HEK293 (cell line): ENCODE measurements around the gene VARS1.

ENCODE experiments used
- CTCF ChIA-PET: fragments of 350-600 bp; formaldehyde crosslinking; extraction: SDS; loops from one replicate; lab custom pipeline; 2021; ENCODE audit warnings: antibody characterized with exemption; lab: Yijun Ruan, JAX
- POLR2A ChIA-PET: fragments of 300-600 bp; formaldehyde crosslinking; extraction: SDS; loops from one replicate; lab custom pipeline; 2020; ENCODE audit warnings: antibody characterized with exemption, inconsistent platforms; lab: Yijun Ruan, JAX
- H3K27ac ChIP-seq: fragments of 200-500 bp; sonication (Bioruptor generic); 2 replicates; pipeline ENCODE4 v1.5.1; 2014; ENCODE audit warnings: low read depth, low read length, control low read depth, inconsistent platforms; ENCODE audit errors: extremely low read depth
- H3K36me3 ChIP-seq, 2 experiments: fragments of 200-500 bp in 1 of 2; sonication (Bioruptor generic) in 1 of 2; 1 replicate in 1 of 2; 2 replicates in 1 of 2; pipeline ENCODE4 v1.5.1; 2014 to 2017; ENCODE audit warnings: inconsistent platforms in 2 of 2, low read length in 2 of 2; ENCODE audit not compliant: control insufficient read depth in 2 of 2, insufficient read depth in 1 of 2
- H3K4me1 ChIP-seq: fragments of 200-500 bp; sonication (Bioruptor generic); 2 replicates; pipeline ENCODE4 v1.5.1; 2014; ENCODE audit warnings: mild to moderate bottlenecking, low read length, inconsistent platforms; ENCODE audit not compliant: control insufficient read depth, insufficient read depth
- H3K4me3 ChIP-seq: 2 replicates; pipeline ENCODE4 v1.5.1; 2011; ENCODE audit warnings: low read depth, mild to moderate bottlenecking, control low read depth, low read length, moderate library complexity
- H3K9me3 ChIP-seq: fragments of 200-500 bp; sonication (Bioruptor generic); 2 replicates; pipeline ENCODE4 v1.5.1; 2014; ENCODE audit warnings: low read depth, low read length, inconsistent platforms; ENCODE audit not compliant: control insufficient read depth, insufficient read depth
- EGR2 ChIP-seq: fragments of 450-650 bp; formaldehyde crosslinking; IDR thresholded peaks from 2 replicates; pipeline ENCODE4 v1.5.1; 2016; ENCODE audit warnings: low read depth, missing biosample characterization, missing genetic modification characterization
- GLIS2 ChIP-seq: fragments of 450-650 bp; formaldehyde crosslinking; IDR thresholded peaks from 2 replicates; pipeline ENCODE4 v1.5.1; 2016; ENCODE audit warnings: missing biosample characterization, missing genetic modification characterization
- KLF1 ChIP-seq: fragments of 450-650 bp; formaldehyde crosslinking; IDR thresholded peaks from 2 replicates; pipeline ENCODE4 v1.5.1; 2016; ENCODE audit warnings: missing biosample characterization, missing genetic modification characterization
- KLF9 ChIP-seq: fragments of 450-650 bp; formaldehyde crosslinking; IDR thresholded peaks from 2 replicates; pipeline ENCODE4 v1.5.1; 2016; ENCODE audit warnings: missing biosample characterization, missing genetic modification characterization, low read depth
- WT1 ChIP-seq: fragments of 450-650 bp; formaldehyde crosslinking; IDR thresholded peaks from 2 replicates; pipeline ENCODE4 v1.5.1; 2016; ENCODE audit warnings: missing biosample characterization, missing genetic modification characterization
- ZIC2 ChIP-seq: fragments of 450-650 bp; formaldehyde crosslinking; IDR thresholded peaks from 2 replicates; pipeline ENCODE4 v1.5.1; 2016; ENCODE audit warnings: missing biosample characterization, missing genetic modification characterization
- ZNF114 ChIP-seq: fragments of 450-650 bp; formaldehyde crosslinking; IDR thresholded peaks from 2 replicates; pipeline ENCODE4 v1.5.0; 2017; ENCODE audit warnings: missing biosample characterization, missing genetic modification characterization
- ZNF239 ChIP-seq: fragments of 450-650 bp; formaldehyde crosslinking; IDR thresholded peaks from 2 replicates; pipeline ENCODE4 v1.5.1; 2016; ENCODE audit warnings: missing biosample characterization, missing genetic modification characterization
- ZNF248 ChIP-seq: fragments of 450-650 bp; formaldehyde crosslinking; IDR thresholded peaks from 2 replicates; pipeline ENCODE4 v1.5.1; 2017; ENCODE audit warnings: missing biosample characterization, missing genetic modification characterization
- ZNF391 ChIP-seq: fragments of 450-650 bp; formaldehyde crosslinking; IDR thresholded peaks from 2 replicates; pipeline ENCODE4 v1.5.1; 2016; ENCODE audit warnings: low read depth, missing biosample characterization, missing genetic modification characterization, borderline replicate concordance
- ZNF433 ChIP-seq: fragments of 450-650 bp; formaldehyde crosslinking; IDR thresholded peaks from 2 replicates; pipeline ENCODE4 v1.5.1; 2016; ENCODE audit warnings: missing biosample characterization, missing genetic modification characterization, low read depth
- ZNF510 ChIP-seq: fragments of 450-650 bp; formaldehyde crosslinking; IDR thresholded peaks from 2 replicates; pipeline ENCODE4 v1.5.1; 2018; ENCODE audit warnings: mild to moderate bottlenecking, missing genetic modification characterization, missing biosample characterization; ENCODE audit not compliant: insufficient replicate concordance
- ZNF529 ChIP-seq: fragments of 450-650 bp; formaldehyde crosslinking; IDR thresholded peaks from 2 replicates; pipeline ENCODE4 v1.5.1; 2017; ENCODE audit warnings: missing genetic modification characterization, missing biosample characterization; ENCODE audit not compliant: insufficient replicate concordance
- ZNF561 ChIP-seq: fragments of 450-650 bp; IDR thresholded peaks from 2 replicates; pipeline ENCODE4 v1.5.1; 2018; ENCODE audit warnings: missing biosample characterization, missing genetic modification characterization, borderline replicate concordance
- ZNF623 ChIP-seq: fragments of 450-650 bp; formaldehyde crosslinking; IDR thresholded peaks from 2 replicates; pipeline ENCODE4 v1.5.1; 2016; ENCODE audit warnings: missing biosample characterization, missing genetic modification characterization
- ZNF624 ChIP-seq: fragments of 450-650 bp; formaldehyde crosslinking; IDR thresholded peaks from 2 replicates; pipeline ENCODE4 v1.5.1; 2017; ENCODE audit warnings: missing biosample characterization, missing genetic modification characterization
- ZNF707 ChIP-seq: fragments of 450-650 bp; formaldehyde crosslinking; IDR thresholded peaks from 2 replicates; pipeline ENCODE4 v1.5.1; 2016; ENCODE audit warnings: missing biosample characterization, missing genetic modification characterization
- ZNF830 ChIP-seq: fragments of 450-650 bp; IDR thresholded peaks from 2 replicates; pipeline ENCODE4 v1.5.0; 2018; ENCODE audit warnings: missing biosample characterization, missing genetic modification characterization, low read depth, mild to moderate bottlenecking, moderate library complexity
- TF ChIP-seq, protein P1 (sequence below): fragments of 450-650 bp; formaldehyde crosslinking; IDR thresholded peaks from 2 replicates; pipeline ENCODE4 v1.5.1; 2017; ENCODE audit warnings: missing biosample characterization, missing genetic modification characterization
- TF ChIP-seq, protein P2 (sequence below): IDR thresholded peaks from 2 replicates; pipeline ENCODE4 v1.6.1; 2011; ENCODE audit warnings: mild to moderate bottlenecking, low read depth, low read length, borderline replicate concordance
- TF ChIP-seq, protein P3 (sequence below): fragments of 450-650 bp; formaldehyde crosslinking; IDR thresholded peaks from 2 replicates; pipeline ENCODE4 v1.5.1; 2016; ENCODE audit warnings: missing biosample characterization, missing genetic modification characterization

Gene VARS1

DNA sequence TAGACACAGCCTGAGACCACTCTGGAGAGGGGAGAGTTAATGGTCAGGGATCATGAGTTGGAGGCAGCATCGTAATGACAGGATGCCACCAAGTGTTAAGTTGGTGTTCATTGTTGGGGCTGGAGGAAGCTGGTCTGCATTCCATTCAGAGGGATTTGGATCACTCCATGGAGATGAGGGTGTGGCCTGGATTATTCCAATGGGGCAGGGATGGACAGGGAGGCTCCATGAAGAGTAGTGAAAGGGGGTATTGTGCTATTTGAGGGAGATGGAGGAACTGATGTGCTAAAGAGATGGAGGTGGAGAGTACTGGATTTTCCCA lies 32.0 kb downstream of the VARS1 start (continued):
- 0 out of 2 replicates have a peak, but pooled peaks have one; percentile 9 for TF ChIP-seq WT1
- TF ChIP-seq, protein P1, sequence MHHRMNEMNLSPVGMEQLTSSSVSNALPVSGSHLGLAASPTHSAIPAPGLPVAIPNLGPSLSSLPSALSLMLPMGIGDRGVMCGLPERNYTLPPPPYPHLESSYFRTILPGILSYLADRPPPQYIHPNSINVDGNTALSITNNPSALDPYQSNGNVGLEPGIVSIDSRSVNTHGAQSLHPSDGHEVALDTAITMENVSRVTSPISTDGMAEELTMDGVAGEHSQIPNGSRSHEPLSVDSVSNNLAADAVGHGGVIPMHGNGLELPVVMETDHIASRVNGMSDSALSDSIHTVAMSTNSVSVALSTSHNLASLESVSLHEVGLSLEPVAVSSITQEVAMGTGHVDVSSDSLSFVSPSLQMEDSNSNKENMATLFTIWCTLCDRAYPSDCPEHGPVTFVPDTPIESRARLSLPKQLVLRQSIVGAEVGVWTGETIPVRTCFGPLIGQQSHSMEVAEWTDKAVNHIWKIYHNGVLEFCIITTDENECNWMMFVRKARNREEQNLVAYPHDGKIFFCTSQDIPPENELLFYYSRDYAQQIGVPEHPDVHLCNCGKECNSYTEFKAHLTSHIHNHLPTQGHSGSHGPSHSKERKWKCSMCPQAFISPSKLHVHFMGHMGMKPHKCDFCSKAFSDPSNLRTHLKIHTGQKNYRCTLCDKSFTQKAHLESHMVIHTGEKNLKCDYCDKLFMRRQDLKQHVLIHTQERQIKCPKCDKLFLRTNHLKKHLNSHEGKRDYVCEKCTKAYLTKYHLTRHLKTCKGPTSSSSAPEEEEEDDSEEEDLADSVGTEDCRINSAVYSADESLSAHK (tag by site-specific recombination), result 0 out of 2 replicates have a peak, but pooled peaks have one; percentile 22
- no peak for TF ChIP-seq ZNF114 (tag by site-specific recombination)
- TF ChIP-seq ZNF239 (tag by site-specific recombination), result no peak
- TF ChIP-seq ZNF529 (tag by site-specific recombination), result no peak
- no peak for TF ChIP-seq GLIS2 (tag by site-specific recombination)
- no peak for TF ChIP-seq ZNF248
- TF ChIP-seq ZIC2 (tag by site-specific recombination), result no peak
- peak; percentile 78 for TF ChIP-seq KLF1 (tag by site-specific recombination)
- TF ChIP-seq ZNF391, result no peak

DNA sequence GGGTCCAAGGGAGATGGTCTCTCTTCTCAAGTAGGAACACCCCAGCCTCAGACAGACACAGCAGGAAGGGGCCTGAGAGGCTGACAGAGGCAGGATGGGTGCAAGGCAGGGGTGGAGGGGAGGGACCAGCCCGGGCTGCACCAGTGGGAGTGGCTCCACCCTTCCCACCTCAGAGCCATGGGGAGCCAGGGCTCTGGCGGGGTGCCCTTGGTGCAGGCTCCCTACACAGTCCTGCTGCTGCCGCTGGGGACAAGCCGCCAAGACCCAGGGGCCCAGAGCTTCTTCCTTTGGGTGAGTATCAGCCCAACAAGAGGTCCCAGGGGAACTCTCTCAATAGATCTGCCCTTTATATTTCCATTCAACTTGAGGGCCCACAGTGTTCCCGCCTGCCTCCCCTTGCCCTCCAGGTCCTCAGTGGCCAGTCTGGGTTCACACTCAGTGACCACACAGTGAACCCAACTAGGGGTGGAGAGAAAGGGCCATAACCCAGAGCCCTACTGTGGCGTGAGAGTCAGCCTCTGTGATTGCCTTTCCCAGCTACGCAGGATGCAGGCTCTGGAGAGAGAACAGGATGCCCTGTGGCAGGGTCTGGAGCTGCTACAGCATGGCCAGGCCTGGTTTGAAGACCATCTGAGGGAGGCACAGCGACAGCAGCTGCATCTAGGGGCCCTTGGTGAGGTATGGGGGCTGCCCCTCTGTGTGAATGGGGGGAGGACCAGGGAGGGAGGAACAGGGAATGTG lies 32.5 kb downstream of the VARS1 start:
- no peak overlapping the region for H3K27ac ChIP-seq
- ChIA-PET CTCF (interaction anchor here (0.7 to 2.1 kb wide), 2 partner anchors 12 to 17 kb away, joined by 4 to 5 read pairs; no protein-coding TSS in a partner anchor), POLR2A (interaction anchor here (0.9 to 1.7 kb wide), 3 partner anchors 10 to 64 kb away, joined by 3 to 8 read pairs (median 4); partner anchors contain the start of genes HSPA1B and MSH5)
- H3K4me1 ChIP-seq, result no peaks in the 10 kb centered on the region
- H3K4me3 ChIP-seq, result no peak overlapping the region
- H3K36me3 ChIP-seq, result peaks cover 14 to 69% of the 10 kb centered on the region in 2 experiments; a peak in 2 of 3 replicates
- H3K9me3 ChIP-seq, result no peaks in the 10 kb centered on the region
- no peak for TF ChIP-seq ZNF707
- TF ChIP-seq EGR2, result no peak
- peak; percentile 53 for TF ChIP-seq ZIC2 (tag by site-specific recombination)
- TF ChIP-seq, protein P2, sequence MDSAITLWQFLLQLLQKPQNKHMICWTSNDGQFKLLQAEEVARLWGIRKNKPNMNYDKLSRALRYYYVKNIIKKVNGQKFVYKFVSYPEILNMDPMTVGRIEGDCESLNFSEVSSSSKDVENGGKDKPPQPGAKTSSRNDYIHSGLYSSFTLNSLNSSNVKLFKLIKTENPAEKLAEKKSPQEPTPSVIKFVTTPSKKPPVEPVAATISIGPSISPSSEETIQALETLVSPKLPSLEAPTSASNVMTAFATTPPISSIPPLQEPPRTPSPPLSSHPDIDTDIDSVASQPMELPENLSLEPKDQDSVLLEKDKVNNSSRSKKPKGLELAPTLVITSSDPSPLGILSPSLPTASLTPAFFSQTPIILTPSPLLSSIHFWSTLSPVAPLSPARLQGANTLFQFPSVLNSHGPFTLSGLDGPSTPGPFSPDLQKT, result no peak

DNA sequence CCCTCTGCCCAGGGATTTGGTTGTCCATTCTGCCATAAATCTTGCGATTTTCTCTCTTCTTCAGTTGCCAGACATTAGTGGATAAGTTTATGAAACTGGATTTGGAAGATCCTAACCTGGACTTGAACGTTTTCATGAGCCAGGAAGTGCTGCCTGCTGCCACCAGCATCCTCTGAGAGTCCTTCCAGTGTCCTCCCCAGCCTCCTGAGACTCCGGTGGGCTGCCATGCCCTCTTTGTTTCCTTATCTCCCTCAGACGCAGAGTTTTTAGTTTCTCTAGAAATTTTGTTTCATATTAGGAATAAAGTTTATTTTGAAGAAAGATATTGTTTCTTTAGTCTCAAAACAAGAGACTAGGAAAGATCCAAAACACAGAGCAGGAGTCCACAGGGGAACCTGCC lies 33.2 kb downstream of the VARS1 start, which contains the start of gene SAPCD1:
Gene SAPCD1, plus strand, starts transcription at position 301 of the 400 bp plus-strand sequence. CDS start 399 bp downstream, outside the sequence.
- Histone ChIP-seq H3K27ac (no peak within 1 kb of the TSS), H3K9me3 (no peaks in the 10 kb centered on the region), H3K4me1 (no peaks in the 10 kb centered on the region), H3K36me3 (peaks cover 14 to 70% of the 10 kb centered on the region in 2 experiments; a peak in 2 of 3 replicates), H3K4me3 (no peak within 1 kb of the TSS)
- no peak for TF ChIP-seq ZNF624 (tag by site-specific recombination)
- no peak for TF ChIP-seq ZNF561 (tag by site-specific recombination)
- TF ChIP-seq ZNF510 (tag by site-specific recombination), result no peak
- no peak for TF ChIP-seq ZNF830 (tag by site-specific recombination)
- TF ChIP-seq, protein P3, sequence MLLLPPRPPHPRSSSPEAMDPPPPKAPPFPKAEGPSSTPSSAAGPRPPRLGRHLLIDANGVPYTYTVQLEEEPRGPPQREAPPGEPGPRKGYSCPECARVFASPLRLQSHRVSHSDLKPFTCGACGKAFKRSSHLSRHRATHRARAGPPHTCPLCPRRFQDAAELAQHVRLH (tag by site-specific recombination), result no peak
- TF ChIP-seq KLF9 (tag by site-specific recombination), result no peak
- TF ChIP-seq ZNF623 (tag by site-specific recombination), result no peak
- no peak for TF ChIP-seq ZNF391
- TF ChIP-seq ZNF433 (tag by site-specific recombination), result no peak
- CTCF ChIA-PET, result interaction anchor here (0.6 to 3.9 kb wide), 3 partner anchors 7 to 1087 kb away, joined by 4 to 33 read pairs (median 5); no protein-coding TSS in a partner anchor
- POLR2A ChIA-PET, result interaction anchor here (1.7 kb wide), 1 partner anchor 10 kb away, joined by 4 read pairs; no protein-coding TSS in a partner anchor
